ENCODE data around the gene RPS2. TPM values are rescaled to one million over a fixed set of nuclear protein-coding genes. Genes with fewer than 3 reads are reported as not detected.
"Not testable (repeated sequence)": the region's sequence is repeated elsewhere in the genome, so short reads cannot be mapped to it uniquely, and the experiment has no call there.

The RPS2 gene
- 1,000 to 10,000 TPM; 1,705 to 1,742 TPM for total RNA-seq
- long read RNA-seq, transcript RPS2-201 (7 exons, 985 nt), result major isoform, 2,464 of 3,026 reads
- long read RNA-seq, partial matches to known transcripts, result 522 of 3,026 reads
- long read RNA-seq, other reads (novel, unspliced or antisense), result 36 of 3,026 reads

DNA sequence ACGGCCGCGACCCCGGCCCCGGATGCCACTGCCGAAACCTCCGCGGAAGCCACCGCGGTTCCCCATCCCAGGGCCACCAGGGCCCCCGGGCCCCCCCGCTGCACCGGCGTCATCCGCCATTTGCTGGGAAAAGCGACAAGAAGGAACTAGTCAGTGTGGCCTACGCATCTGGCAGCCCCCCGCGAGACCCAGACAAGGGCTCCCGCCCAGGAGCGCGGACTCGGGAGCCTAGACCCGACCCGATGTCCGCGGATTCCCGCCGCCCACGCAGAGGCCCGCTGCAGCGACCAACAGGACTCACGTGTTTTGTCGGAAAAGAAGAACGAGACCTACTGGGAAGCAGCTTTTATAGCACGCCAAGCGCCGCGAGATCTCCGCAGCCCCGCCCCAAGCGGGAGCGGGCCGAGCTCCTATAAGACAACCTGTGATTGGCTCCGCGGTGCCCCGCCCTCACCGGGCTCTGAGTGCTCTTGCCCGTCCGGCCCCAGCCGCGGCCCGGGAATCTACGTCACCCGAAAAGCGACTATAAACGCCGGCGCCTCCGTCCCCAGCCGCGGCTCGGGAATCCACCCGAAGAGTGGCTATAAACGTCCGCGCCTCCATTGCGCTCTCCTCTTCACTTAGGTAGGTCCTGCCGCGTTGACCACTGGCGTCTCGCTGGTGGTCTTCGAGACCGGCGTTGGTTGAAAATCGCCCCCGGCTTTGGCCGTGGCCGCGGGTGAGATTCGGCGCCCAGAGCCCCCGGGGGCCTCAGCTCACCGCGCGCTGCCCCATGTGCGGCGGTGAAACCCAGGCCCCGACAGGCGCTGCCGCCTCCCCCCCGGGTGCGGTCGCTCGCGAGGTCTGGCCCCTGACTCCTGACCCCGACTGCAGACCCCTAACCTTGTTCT, at the start of gene RPS2:
Gene RPS2, minus strand, starts transcription at position 321 of the 890 bp plus-strand sequence. Its CDS starts 201 bp downstream, at position 120.
- ATAC-seq (peak; percentile 92), DNase-seq (peak; percentile 99)
- intact Hi-C loops (cut with DNase I, micrococcal nuclease), result no loop called here

DNA sequence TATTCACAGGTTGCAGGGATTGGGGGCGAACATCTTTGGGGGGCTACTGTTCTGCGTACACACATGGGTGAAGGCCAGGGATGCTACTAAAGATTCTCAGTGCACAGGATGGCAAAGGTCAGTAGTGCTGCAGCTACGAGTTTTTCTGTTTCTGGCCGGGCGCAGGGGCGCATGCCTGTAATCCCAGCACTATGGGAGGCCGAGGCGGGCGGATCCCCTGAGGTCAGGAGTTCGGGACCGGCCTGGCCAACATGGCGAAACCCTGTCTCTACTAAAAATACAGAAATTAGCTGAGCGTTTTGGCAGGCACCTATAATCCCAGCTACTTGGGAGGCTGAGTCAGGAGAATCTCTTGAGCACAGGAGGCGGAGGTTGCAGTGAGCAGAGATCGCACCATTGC, 48.9 kb upstream of the RPS2 start:
- no peak for DNase-seq
- intact Hi-C loops (cut with DNase I, micrococcal nuclease), result no loop called here
- ATAC-seq, result no peak

DNA sequence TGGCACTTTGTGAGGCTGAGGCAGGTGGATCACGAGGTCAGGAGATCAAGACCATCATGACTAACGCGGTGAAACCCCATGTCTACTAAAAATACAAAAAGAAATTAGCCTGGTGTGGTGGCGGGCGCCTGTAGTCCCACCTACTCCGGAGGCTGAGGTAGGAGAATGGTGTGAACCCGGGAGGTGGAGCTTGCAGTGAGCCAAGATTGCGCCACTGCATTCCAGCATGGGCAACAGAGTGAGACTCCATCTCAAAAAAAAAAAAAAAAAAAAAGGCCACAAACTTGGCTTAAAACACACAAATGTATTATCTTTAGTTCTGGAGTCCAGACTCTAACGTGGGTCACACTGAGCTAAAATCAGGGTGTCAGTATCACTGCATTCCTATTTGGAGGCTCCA, 47.1 kb upstream of the RPS2 start:
- DNase-seq; ATAC-seq; intact Hi-C loops (cut with DNase I, micrococcal nuclease): not testable (repeated sequence)

DNA sequence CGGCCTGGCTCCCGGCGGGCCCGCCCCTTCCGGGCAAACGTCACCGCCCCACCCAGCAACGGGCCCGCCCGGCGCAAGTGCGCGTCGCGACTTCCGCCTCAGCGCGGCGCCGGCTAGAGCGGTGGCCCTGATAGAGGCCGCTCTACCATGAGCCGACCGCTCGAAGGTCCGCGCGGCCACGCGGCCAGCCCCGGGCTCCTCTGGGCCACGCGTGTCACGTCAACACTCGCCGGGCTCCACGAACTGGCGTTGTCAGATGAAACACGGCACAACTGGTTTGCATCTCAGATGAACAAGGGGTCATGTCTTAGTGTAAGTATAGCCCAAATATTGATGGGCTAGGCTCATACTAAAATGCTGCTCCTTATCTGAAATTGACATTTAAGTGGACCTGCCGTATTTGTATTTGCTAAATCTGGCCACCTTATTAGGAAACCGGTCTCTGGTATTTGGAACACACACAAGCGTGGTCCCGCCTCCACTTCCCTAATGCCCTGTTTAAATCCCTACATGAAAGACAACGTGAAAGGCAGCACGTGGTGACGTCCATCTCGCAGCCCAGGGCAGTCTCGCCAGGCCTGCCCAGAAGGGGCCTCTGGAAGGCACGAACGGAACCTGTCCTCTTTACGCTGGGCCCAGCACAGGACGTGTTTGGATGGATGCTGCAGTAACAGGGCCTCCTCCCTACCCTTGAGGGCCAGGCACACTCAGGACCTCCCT, 45.3 kb upstream of the RPS2 start, which contains the start of gene ZNF598:
Gene ZNF598, minus strand, starts transcription at position 31 of the 720 bp plus-strand sequence.
- intact Hi-C loops (cut with DNase I, micrococcal nuclease), result loop anchor here in 1 of 2 donors (10.0 kb wide), 1 partner anchor 135 kb away; the partner anchor contains the start of gene RAB26
- DNase-seq (peak; percentile 79 to 87), ATAC-seq (peak; percentile 82)

DNA sequence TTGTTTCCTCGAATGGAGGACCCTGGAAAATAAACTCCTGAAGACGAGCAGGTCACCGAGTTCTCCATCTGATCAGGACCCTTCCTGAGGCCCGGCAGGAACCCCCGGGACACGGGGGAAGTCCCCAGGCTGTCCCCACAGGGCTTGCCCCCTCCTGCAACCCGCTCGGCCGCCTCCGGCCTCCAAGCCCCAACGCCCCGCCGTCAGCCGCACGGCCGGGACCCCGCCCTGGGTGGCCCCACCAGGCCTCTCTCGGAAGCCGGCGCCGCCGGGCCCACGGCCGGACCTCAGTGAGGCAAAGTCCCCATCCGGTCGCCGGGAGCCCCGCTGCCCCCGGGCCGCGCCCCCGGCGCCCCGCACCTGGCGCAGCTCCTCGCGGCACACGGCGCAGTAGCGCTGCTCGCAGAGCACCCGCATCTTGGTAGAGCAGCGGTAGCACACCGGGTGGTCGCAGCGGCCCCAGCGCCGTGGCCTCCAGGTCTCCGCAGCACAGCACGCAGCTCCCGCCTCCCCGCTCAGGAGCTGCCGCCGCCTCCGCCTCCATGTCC, 44.6 kb upstream of the RPS2 start:
- peak in 1 of 2 donors; percentile 55 for DNase-seq
- ATAC-seq, result peak; percentile 37
- intact Hi-C loops (cut with DNase I, micrococcal nuclease), result loop anchor here in 1 of 2 donors (10.0 kb wide), 1 partner anchor 136 kb away; the partner anchor contains the start of gene RAB26

DNA sequence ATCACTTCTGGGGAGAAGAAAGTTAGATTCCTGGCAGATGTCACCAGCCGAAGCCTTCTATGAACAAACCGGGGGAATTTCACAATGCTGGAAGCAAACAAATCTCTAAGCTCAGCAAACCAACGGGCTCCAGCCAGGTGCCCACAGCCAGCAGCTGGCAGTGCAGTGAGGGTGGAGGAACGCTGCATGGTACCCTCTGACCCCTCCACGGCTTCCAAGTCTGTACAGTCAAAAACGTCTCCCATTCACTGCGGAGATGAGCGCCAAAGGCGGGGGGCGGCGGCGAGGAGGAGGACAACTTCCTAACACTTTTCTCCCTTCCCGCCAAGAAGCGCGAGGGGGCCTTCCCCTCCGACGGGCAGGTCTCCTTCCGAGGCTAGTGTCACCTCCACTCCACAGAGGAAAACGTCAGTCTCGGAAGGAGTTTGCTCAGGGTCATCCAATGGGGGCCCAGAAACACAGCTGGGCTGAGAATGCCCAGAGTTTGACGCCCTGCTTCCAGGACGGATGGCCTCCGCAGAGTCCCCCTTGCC, 44.1 kb upstream of the RPS2 start:
- intact Hi-C loops (cut with DNase I, micrococcal nuclease), result loop anchor here in 1 of 2 donors (10.0 kb wide), 1 partner anchor 136 kb away; the partner anchor contains the start of gene RAB26
- peak; percentile 18 for ATAC-seq
- DNase-seq, result peak in 1 of 2 donors; percentile 53

DNA sequence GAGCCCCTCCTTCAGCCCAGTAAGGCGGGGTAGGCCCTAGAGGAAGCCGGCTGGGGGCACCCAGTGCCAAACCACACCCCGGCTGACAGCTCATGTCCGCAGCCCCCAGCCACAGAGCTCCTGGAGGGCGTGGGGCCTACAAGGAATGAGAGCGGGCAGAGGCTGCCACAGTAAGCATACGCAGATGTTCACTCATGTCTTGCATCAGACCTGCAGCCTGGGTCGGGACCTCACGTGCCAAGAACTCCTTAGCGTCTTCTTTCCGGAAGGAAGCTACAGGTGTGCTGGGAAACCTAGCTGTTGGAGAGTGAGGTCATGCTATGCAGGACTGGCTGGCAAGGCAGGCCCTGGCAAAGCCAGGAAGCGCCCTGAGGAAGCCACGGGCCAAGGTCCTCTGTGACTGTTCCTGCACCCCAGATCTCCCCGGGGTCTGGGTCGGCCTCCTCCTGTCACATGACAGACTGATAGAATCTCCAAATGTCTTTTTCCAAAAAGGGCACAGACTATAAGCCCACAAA, 43.4 kb upstream of the RPS2 start:
- ATAC-seq (peak; percentile 64), DNase-seq (peak; percentile 57 to 82)
- intact Hi-C loops (cut with DNase I, micrococcal nuclease), result loop anchor here in 1 of 2 donors (10.0 kb wide), 1 partner anchor 137 kb away; the partner anchor contains the start of gene RAB26

DNA sequence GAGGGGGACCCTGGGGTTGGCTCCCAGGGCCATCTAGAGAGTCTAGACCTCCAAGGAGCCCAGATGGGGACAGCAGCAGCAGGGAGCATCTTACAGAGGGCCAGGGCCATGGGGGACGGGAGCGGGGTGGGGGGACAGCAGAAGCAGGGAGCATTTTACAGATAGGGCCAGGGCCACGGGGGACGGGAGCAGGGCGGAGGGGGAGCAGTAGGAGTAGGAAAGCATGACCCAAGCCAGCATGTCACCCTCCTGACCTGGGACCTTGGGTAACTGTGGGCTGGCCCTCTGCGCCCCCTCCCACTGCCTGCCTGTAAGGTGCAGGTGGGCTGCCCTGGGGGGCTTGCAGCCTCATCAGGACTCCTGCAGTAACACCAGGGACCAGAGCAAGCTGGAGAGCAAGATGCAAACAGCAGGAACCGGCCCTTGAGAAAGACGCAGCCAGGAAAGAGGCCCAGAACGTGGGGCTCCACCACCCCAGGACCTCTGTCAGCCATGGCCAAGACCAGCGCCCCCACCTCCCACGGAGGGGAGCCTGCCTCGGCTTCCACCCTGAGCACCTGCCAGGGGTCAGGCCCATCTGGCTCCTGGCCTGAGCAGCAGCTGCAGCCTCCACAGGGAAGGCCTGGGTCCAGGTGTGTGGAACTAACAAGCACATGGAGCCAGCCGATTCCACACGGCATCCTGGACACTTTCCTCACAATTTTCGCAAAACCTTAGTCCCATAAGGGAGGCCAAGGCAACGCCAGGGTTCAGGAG, 42.6 kb upstream of the RPS2 start:
- intact Hi-C loops (cut with DNase I, micrococcal nuclease), result loop anchor here in 1 of 2 donors (10.0 kb wide), 1 partner anchor 138 kb away; the partner anchor contains the start of gene RAB26
- ATAC-seq, result no peak
- no peak for DNase-seq

DNA sequence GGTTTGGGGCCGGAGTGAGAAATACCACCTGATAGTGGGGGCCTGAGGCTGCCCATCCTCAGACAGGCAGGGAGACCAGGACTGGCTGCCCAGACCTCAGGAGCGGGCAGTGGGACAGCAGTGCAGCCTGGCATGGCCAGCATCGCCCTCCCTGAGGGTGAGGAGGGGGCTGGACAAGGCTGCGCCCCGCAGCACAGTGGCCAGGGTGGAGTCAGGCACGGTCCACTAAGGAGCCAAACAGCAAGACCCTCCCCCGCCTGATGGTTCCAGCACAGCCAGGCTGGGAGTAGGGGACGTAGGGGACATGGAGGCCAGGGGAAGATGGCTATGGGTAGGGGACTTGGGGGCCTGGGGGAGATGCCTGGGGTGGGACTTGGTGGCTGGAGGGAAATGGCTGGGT, 41.7 kb upstream of the RPS2 start:
- ATAC-seq (no peak), DNase-seq (no peak)
- intact Hi-C loops (cut with DNase I, micrococcal nuclease), result loop anchor here in 1 of 2 donors (10.0 kb wide), 1 partner anchor 138 kb away; the partner anchor contains the start of gene RAB26

DNA sequence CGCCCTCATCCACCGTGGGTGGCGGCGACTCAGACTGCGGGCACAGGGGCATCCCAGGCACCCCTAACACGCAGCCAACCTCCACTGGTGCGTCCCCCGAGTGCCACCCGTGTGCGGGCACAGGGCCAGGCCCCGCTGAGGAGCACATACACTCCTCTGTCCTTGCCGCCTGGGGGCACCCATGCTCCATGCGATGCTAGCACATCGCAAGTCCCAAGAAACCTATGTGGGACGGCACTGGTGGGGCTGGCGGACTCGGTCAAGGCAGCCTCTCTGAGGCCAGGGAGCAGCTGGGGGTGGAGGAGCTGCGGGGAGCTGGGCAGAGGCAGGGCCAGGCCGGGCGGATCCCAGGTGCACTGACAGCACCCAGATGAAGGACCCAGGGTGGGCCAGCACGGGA, 41.0 kb upstream of the RPS2 start:
- intact Hi-C loops (cut with DNase I, micrococcal nuclease), result loop anchor here in 1 of 2 donors (10.0 kb wide), 1 partner anchor 139 kb away; the partner anchor contains the start of gene RAB26
- DNase-seq (no peak), ATAC-seq (no peak)

DNA sequence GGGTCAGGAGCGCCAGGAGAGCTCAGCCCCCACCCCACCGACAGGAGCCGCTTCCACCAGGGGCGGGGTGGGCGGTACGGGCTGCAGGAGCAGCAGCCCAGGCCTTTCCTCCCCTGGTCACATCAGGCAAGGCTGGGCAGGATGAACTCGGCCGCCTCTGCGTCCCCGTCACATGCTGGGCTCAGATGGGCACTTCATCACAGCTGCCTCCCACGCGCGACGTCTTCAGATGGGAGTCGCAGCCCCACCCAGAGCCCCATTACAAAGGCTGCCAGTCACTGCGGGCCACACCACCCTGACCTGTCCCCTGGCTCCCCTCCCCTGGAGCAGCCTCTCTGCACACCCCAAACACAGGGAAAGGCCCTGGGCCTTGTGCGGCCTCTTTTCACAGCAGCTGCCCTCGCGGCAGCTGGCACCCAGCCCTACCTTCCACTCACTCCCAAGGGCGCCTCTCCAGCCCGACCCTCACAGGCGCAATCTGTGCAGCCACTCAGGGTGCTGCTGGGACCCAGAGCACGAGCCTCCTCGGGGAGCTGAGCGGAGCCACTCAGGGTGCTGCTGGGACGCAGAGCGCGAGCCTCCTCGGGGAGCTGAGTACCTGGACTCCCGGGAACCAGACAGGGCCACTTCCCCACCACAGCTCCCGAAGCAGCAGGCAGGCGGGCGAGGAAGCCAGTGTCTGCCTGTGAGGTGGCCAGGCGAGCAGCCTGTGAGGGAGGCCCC, 40.3 kb upstream of the RPS2 start:
- DNase-seq (no peak), ATAC-seq (no peak)
- intact Hi-C loops (cut with DNase I, micrococcal nuclease), result loop anchor here in 1 of 2 donors (10.0 kb wide), 1 partner anchor 140 kb away; the partner anchor contains the start of gene RAB26

DNA sequence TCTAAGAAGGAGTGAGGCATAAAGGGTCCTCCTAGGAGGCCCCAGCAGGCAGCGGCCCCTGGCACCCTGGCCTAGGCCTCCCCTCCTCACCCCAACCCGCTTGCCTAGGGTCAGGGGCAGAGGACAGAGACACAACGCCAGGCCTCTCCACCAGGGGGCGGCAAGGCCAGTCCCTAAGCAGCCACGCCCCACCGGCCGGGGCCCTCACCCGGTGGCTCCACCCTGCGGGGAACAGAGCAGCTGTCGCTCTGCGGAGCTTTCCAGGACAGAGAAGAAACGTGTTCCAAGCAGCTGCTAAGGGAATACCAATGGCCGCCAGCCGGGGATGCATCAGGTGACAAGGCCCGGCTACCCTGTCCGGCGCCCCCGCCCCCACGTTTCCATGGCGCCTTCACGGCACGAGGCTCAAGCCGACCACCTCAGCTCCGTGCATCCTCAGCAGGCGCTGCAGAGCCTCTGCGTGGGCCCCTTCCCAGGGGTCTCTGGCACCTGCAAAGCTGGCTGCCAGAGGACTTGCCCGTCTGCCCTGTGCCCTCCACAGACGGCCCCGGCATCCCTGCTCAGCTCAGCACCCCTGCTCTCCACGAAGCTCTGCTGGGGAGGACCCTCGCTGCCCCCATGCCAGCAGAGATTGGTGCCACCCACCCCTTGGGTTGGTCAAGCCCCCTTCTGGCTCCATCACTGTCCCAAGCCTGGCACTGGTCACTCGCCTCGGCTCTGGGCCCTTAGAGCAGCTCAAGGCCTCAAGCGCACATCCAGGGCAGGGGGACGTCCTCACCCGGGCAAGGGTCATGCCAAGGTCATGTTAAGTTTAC, 39.4 kb upstream of the RPS2 start:
- intact Hi-C loops (cut with DNase I, micrococcal nuclease), result loop anchor here in 1 of 2 donors (10.0 kb wide), 1 partner anchor 141 kb away; the partner anchor contains the start of gene RAB26
- ATAC-seq, result peak; percentile 77
- peak; percentile 93 to 96 for DNase-seq

DNA sequence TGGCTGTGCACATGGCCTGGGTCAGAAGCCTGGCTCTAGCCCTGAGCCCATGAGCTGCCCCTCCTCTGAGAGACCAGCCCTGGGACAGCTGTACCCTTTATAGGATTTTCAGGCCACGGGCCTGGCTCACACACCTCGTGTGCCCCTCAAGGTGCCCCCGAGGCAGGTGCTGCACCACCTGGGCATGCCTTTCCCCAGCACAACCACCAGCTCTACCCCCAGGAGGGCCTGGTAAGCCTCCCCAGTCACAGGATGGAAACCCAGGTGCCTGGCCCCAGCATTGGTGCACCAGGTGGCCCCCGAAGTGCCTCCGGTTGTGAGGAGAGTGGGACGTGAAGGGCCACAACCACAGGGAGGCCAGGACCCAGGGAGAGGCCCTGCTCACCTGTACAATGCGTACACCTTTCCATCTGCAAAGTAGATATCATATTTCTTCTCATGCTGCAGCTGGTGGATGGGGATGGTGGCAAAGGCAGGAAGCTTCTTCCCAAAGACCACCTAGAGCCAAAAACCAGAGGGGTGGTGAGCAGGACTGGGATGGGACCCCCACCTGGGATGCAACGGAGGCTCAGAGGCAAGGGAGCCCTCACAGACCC, 38.7 kb upstream of the RPS2 start:
- ATAC-seq (no peak), DNase-seq (no peak)
- intact Hi-C loops (cut with DNase I, micrococcal nuclease), result loop anchor here in 1 of 2 donors (10.0 kb wide), 1 partner anchor 141 kb away; the partner anchor contains the start of gene RAB26

DNA sequence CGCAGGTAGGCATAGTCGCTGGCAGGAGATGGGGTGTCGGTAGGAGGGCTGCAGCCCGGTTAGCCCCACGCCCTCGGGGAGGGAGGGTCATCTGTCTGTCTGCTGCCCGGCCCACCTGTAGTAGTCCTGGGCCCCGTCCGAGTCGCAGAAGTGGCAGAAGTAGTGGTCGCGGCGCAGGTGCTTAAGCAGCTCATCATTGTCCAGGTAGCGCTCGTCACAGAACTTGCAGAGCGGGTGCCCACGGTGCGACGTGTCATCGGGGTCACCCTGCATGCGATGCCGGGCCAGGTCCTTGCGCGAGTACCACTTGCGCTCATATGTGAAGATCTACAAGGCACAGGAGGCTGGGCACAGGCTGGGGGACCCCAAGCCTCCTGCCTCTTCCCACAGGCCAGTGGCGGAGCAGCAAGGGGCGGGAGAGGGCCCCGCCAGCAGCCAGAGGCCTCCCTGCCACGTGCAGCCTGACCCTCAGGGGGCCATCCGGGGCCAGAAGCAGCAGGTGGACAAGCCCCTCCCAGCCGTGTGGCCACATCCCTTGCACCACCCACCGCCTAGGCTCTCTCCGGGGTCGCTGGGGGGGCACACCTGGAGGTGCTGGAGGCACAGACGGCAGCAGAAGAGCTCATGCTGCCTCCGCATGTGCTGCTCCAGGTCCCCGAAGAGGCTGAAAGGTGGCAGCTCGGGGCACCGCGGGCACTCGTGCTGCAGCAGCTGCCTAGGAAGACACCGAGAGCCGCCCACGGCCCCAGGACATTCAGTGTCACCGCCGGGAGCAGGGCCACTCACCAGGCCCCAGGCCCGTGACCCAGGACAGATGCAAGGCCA, 38.0 kb upstream of the RPS2 start:
- ATAC-seq (no peak), DNase-seq (peak in 1 of 2 donors; percentile 11)
- intact Hi-C loops (cut with DNase I, micrococcal nuclease), result loop anchor here in 1 of 2 donors (10.0 kb wide), 1 partner anchor 142 kb away; the partner anchor contains the start of gene RAB26

Data from left colon (tissue), 2 donors.